ENCODE results near the gene OR4S2.

DNA sequence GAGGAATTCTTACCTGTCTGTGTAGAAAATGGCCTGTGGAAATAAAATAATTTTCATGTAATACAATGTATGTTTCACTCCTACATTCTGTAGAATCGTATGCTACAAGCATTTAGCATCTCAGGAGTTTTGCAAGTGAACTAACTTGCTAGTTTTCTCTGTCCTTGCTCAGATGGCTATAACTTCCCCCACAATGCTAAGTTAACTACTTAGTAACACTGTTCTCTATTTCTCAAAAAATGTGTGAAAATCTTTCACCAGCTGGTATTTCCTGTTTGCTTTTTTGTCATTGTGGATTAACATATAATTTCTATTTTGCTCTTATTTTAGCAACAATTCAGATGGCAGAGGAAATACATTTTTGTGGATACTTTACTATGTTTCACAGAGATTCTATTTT lies 4.4 kb downstream of the OR4S2 start:
- TF ChIP-seq, protein P1, sequence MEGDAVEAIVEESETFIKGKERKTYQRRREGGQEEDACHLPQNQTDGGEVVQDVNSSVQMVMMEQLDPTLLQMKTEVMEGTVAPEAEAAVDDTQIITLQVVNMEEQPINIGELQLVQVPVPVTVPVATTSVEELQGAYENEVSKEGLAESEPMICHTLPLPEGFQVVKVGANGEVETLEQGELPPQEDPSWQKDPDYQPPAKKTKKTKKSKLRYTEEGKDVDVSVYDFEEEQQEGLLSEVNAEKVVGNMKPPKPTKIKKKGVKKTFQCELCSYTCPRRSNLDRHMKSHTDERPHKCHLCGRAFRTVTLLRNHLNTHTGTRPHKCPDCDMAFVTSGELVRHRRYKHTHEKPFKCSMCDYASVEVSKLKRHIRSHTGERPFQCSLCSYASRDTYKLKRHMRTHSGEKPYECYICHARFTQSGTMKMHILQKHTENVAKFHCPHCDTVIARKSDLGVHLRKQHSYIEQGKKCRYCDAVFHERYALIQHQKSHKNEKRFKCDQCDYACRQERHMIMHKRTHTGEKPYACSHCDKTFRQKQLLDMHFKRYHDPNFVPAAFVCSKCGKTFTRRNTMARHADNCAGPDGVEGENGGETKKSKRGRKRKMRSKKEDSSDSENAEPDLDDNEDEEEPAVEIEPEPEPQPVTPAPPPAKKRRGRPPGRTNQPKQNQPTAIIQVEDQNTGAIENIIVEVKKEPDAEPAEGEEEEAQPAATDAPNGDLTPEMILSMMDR (IDR thresholded peaks at IDR 0.05 in 2 of 3, conservative IDR thresholded peaks at IDR 0.05 in 1 of 3; ENCODE audit: control insufficient read depth in 2 of 3, extremely low read depth in 1 of 3, insufficient read depth in 1 of 3, low read depth in 3 of 3, low read length in 3 of 3): no peak
- no peak for TF ChIP-seq EZH2 (IDR thresholded peaks at IDR 0.05; ENCODE audit: borderline replicate concordance, control insufficient read depth, low read depth, low read length)
- TF ChIP-seq POLR2AphosphoS2 (IDR thresholded peaks at IDR 0.05; ENCODE audit: low read depth, low read length): no peak
- no peak for TF ChIP-seq CBFB (IDR thresholded peaks at IDR 0.05; ENCODE audit: low read depth)
- no peak for TF ChIP-seq ESRRA (IDR thresholded peaks at IDR 0.05; ENCODE audit: low read length)
- no peak for TF ChIP-seq POLR2A (IDR thresholded peaks at IDR 0.05; ENCODE audit: low read depth, low read length)

Data from GM12878 (cell line).